ENCODE data around the gene GRK5. TPM values are rescaled to one million over a fixed set of nuclear protein-coding genes. Genes with fewer than 3 reads are reported as not detected.

Gene GRK5
- total RNA-seq, 1 experiment from 2014 or later = 0.82 TPM

DNA sequence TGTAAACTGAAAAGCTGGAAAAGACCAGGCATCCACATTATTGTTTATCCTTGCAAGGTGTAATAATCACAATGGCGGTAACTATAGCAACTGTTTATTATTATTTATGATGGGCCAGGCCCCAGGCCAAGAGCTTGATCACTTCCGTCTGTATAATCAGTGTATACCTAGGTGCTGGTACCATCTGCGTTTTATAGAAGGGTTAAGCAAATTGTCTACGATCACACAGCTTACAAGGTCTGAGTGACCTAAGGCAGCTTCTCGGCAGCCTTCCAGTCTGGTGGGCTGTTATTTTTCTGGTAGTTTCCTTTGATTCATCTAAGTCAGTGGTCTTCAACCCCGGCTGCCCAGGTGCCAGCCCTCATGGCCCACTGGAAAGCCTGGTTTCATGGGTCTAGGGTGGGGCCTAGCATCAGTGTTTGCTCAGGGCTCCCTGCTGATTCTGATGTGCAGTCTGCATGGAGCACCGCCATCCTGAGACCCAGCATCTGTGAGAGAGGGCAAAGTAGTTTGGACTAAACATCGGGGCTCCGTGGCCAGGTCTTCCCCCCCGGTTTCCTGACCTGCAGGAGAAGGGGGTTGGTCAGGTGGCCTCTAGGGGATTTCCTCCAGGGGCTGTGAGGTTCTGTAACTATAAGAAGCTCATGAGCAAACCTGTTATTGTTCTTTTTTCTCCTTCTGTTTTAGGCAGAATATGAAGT lies 188.8 kb downstream of the GRK5 start:
- Mint-ChIP-seq H3K27ac (ENCODE audit: low read depth, unreplicated experiment) (no peak overlapping the region), H3K36me3 (ENCODE audit: insufficient read depth, unreplicated experiment) (peaks cover 6% of the 10 kb centered on the region), H3K9me3 (ENCODE audit: unreplicated experiment) (no peaks in the 10 kb centered on the region), H3K27me3 (ENCODE audit: insufficient read depth, unreplicated experiment) (no peaks in the 10 kb centered on the region), H3K4me1 (ENCODE audit: insufficient read depth, unreplicated experiment) (no peaks in the 10 kb centered on the region), H3K4me3 (ENCODE audit: unreplicated experiment) (no peak overlapping the region)
- intact Hi-C loops (cut with micrococcal nuclease) = no loop called here
- no peak for DNase-seq (ENCODE audit: unreplicated experiment)
- TF ChIP-seq, protein P1, sequence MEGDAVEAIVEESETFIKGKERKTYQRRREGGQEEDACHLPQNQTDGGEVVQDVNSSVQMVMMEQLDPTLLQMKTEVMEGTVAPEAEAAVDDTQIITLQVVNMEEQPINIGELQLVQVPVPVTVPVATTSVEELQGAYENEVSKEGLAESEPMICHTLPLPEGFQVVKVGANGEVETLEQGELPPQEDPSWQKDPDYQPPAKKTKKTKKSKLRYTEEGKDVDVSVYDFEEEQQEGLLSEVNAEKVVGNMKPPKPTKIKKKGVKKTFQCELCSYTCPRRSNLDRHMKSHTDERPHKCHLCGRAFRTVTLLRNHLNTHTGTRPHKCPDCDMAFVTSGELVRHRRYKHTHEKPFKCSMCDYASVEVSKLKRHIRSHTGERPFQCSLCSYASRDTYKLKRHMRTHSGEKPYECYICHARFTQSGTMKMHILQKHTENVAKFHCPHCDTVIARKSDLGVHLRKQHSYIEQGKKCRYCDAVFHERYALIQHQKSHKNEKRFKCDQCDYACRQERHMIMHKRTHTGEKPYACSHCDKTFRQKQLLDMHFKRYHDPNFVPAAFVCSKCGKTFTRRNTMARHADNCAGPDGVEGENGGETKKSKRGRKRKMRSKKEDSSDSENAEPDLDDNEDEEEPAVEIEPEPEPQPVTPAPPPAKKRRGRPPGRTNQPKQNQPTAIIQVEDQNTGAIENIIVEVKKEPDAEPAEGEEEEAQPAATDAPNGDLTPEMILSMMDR (IDR thresholded peaks at IDR 0.05; ENCODE audit: unreplicated experiment) = no peak
- ChIA-PET POLR2A (no interaction called here), CTCF (interaction anchor here (0.7 kb wide), 1 partner anchor 198 kb away, joined by 4 read pairs; no protein-coding TSS in a partner anchor)
- BruUV-seq (replicated peaks) = no TSS peak

DNA sequence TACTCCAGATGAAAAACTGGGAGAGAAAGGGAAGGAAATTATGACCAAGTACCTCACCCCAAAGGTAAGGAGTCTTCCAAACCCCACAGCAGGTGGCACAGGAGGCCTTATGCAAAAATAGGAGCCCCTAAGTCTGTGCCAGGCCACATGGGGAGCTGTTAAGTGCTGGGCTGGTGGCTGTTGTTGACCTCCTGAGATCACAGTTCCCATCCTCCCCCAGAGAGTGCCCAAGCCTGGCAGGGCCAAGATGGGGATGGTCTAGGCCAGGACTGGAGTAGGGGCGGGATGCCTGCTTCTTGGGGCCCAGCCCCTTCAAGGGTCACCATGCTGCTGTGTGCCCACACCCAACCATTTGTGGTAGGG lies 189.3 kb downstream of the GRK5 start:
- POLR2A ChIA-PET = no interaction called here
- no TSS peak for BruUV-seq (replicated peaks)
- Mint-ChIP-seq H3K27ac (ENCODE audit: low read depth, unreplicated experiment) (no peak overlapping the region), H3K4me3 (ENCODE audit: unreplicated experiment) (no peak overlapping the region), H3K9me3 (ENCODE audit: unreplicated experiment) (no peaks in the 10 kb centered on the region), H3K4me1 (ENCODE audit: insufficient read depth, unreplicated experiment) (no peaks in the 10 kb centered on the region), H3K27me3 (ENCODE audit: insufficient read depth, unreplicated experiment) (no peaks in the 10 kb centered on the region), H3K36me3 (ENCODE audit: insufficient read depth, unreplicated experiment) (peaks cover 6% of the 10 kb centered on the region)
- TF ChIP-seq, protein P1 (IDR thresholded peaks at IDR 0.05; ENCODE audit: unreplicated experiment) = no peak
- intact Hi-C loops (cut with micrococcal nuclease) = no loop called here
- no peak for DNase-seq (ENCODE audit: unreplicated experiment)
- CTCF ChIA-PET = interaction anchor here (0.6 to 0.7 kb wide), 2 partner anchors 190 to 199 kb away, joined by 3 to 4 read pairs; partner anchors contain the start of gene GRK5

DNA sequence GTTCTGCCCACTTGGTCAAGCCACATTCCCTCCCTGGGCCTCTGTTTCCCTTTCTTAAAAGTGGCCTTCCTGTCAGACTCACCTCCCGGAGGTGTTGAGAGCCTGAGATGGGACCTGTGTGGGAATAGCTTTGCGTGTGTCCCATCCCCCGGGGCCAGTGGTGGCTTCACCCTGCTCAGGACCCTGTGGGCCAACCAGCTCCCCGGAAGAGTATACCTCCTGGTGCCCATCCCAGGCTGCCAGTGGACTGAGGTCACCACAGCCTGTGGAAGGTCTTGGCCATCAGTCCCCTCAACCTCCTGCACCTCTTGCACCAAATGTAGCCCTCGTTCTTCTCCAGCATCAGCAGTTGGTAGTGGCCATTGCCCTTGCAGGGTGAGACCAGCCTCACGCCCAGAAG lies 190.0 kb downstream of the GRK5 start:
- Mint-ChIP-seq H3K27me3 (ENCODE audit: insufficient read depth, unreplicated experiment) (no peaks in the 10 kb centered on the region), H3K4me3 (ENCODE audit: unreplicated experiment) (no peak overlapping the region), H3K4me1 (ENCODE audit: insufficient read depth, unreplicated experiment) (no peaks in the 10 kb centered on the region), H3K36me3 (ENCODE audit: insufficient read depth, unreplicated experiment) (peaks cover 6% of the 10 kb centered on the region), H3K9me3 (ENCODE audit: unreplicated experiment) (no peaks in the 10 kb centered on the region), H3K27ac (ENCODE audit: low read depth, unreplicated experiment) (no peak overlapping the region)
- CTCF ChIA-PET = interaction anchor here (0.6 kb wide), 1 partner anchor 190 kb away, joined by 3 read pairs; the partner anchor contains the start of gene GRK5
- intact Hi-C loops (cut with micrococcal nuclease) = no loop called here
- BruUV-seq (replicated peaks) = no TSS peak
- no peak for DNase-seq (ENCODE audit: unreplicated experiment)
- TF ChIP-seq, protein P1 (IDR thresholded peaks at IDR 0.05; ENCODE audit: unreplicated experiment) = no peak
- POLR2A ChIA-PET = no interaction called here

DNA sequence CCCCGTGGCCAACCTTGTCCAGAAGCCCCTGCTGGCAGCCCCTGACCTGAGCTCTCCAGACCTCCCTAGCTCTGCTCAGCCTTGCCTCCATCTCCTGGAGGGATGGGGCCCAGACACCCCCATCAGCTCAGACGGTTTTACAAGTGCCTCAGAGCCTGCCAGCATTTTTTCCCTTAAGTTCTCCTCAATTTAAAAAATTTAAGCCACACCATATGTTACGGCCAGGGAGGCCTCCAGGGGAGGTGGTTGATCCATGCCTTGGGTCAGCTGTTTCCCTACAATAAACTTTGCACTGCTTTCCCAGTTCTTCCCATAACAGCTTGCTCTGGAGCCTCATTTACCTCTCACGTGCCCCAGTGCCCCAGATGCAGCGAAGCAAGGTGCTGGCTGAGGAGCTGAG lies 191.6 kb downstream of the GRK5 start:
- H3K27me3 Mint-ChIP-seq (ENCODE audit: insufficient read depth, unreplicated experiment) = no peaks in the 10 kb centered on the region
- BruUV-seq (replicated peaks) = no TSS peak
- peaks cover under 1% of the 10 kb centered on the region for H3K36me3 Mint-ChIP-seq (ENCODE audit: insufficient read depth, unreplicated experiment)
- CTCF ChIA-PET = interaction anchor here (0.6 to 0.7 kb wide), 3 partner anchors 11 to 665 kb away, joined by 3 read pairs; no protein-coding TSS in a partner anchor
- no peak for DNase-seq (ENCODE audit: unreplicated experiment)
- no peaks in the 10 kb centered on the region for H3K9me3 Mint-ChIP-seq (ENCODE audit: unreplicated experiment)
- H3K27ac Mint-ChIP-seq (ENCODE audit: low read depth, unreplicated experiment) = no peak overlapping the region
- no peaks in the 10 kb centered on the region for H3K4me1 Mint-ChIP-seq (ENCODE audit: insufficient read depth, unreplicated experiment)
- POLR2A ChIA-PET = interaction anchor here (0.6 kb wide), 1 partner anchor 113 kb away, joined by 3 read pairs; no protein-coding TSS in a partner anchor
- no peak overlapping the region for H3K4me3 Mint-ChIP-seq (ENCODE audit: unreplicated experiment)
- intact Hi-C loops (cut with micrococcal nuclease) = no loop called here
- TF ChIP-seq, protein P1 (IDR thresholded peaks at IDR 0.05; ENCODE audit: unreplicated experiment) = no peak
